PC-3 (cell line): Measurements from ENCODE around the gene RANBP3. TPM values are rescaled to one million over a fixed set of nuclear protein-coding genes. Genes with fewer than 3 reads are reported as not detected.
"Not testable (repeated sequence)": the region's sequence is repeated elsewhere in the genome, so short reads cannot be mapped to it uniquely, and the experiment has no call there.

Source experiments
- ATAC-seq: fragments of 200-7000 bp; cut with Tn5 transposase; 2 replicates; pipeline ENCODE4 v1.9.1; 2020; ENCODE audit warnings: mild to moderate bottlenecking, moderate library complexity
- BruUV-seq: library from RNA; stranded (reverse); fragments of 400-500 nt; replicated peaks from 2 replicates; lab custom pipeline; 2021; lab: Mats Ljungman, UMichigan
- CTCF ChIA-PET: fragments of 300-600 bp; sonication (Branson Sonifier 250); formaldehyde crosslinking; loops from one replicate; lab custom pipeline; 2022; ENCODE audit warnings: antibody characterized with exemption; lab: Charles Lee
- POLR2A ChIA-PET: fragments of 300-600 bp; sonication (Branson Sonifier 250); formaldehyde crosslinking; loops from one replicate; lab custom pipeline; 2022; ENCODE audit warnings: antibody characterized with exemption; ENCODE audit not compliant: unreplicated experiment; lab: Charles Lee
- DNase-seq: peaks from one replicate; pipeline ENCODE4 v3.0.0-alpha.2; 2015
- H2AFZ ChIP-seq: fragments of 300-600 bp; sonication (generic); 2 replicates; pipeline ENCODE4 v1.6.0; 2016; ENCODE audit warnings: antibody characterized with exemption, low read length
- H3F3A ChIP-seq: fragments of 300-600 bp; sonication (generic); one replicate; pipeline ENCODE4 v1.6.0; 2017; ENCODE audit warnings: antibody characterized with exemption, low read length, control low read depth, mild to moderate bottlenecking; ENCODE audit not compliant: unreplicated experiment
- H3K27ac ChIP-seq: fragments of 300-600 bp; sonication (generic); 2 replicates; pipeline ENCODE4 v1.5.1; 2016; ENCODE audit warnings: mild to moderate bottlenecking, low read length
- H3K27me3 ChIP-seq: fragments of 300-600 bp; sonication (generic); 2 replicates; pipeline ENCODE4 v1.6.1; 2016; ENCODE audit warnings: low read length, mixed read lengths
- H3K36me3 ChIP-seq: fragments of 300-600 bp; sonication (generic); 2 replicates; pipeline ENCODE4 v1.6.1; 2016; ENCODE audit warnings: low read depth, mixed run types, low read length, mixed read lengths
- H3K4me1 ChIP-seq: fragments of 300-600 bp; sonication (generic); 2 replicates; pipeline ENCODE4 v1.5.1; 2016; ENCODE audit warnings: low read length; ENCODE audit not compliant: insufficient read depth
- H3K4me2 ChIP-seq: fragments of 300-600 bp; sonication (generic); 2 replicates; pipeline ENCODE4 v1.6.0; 2016; ENCODE audit warnings: low read length
- H3K4me3 ChIP-seq: fragments of 300-600 bp; sonication (generic); 2 replicates; pipeline ENCODE4 v1.5.1; 2016; ENCODE audit warnings: mild to moderate bottlenecking, low read length, mixed read lengths
- H3K79me2 ChIP-seq: fragments of 300-600 bp; sonication (generic); 2 replicates; pipeline ENCODE4 v1.6.1; 2017; ENCODE audit warnings: low read length, mixed read lengths
- H3K9ac ChIP-seq: fragments of 300-600 bp; sonication (generic); 2 replicates; pipeline ENCODE4 v1.6.0; 2016; ENCODE audit warnings: mild to moderate bottlenecking, low read length
- H3K9me2 ChIP-seq: fragments of 300-600 bp; sonication (generic); replicated peaks from 2 replicates; pipeline ENCODE4 v1.6.1; 2016; ENCODE audit warnings: mixed run types, low read length, mixed read lengths
- H3K9me3 ChIP-seq: fragments of 300-600 bp; sonication (generic); 2 replicates; pipeline ENCODE4 v1.6.1; 2016; ENCODE audit warnings: low read length, mixed read lengths
- H4K20me1 ChIP-seq: fragments of 300-600 bp; sonication (generic); 2 replicates; pipeline ENCODE4 v1.6.1; 2016; ENCODE audit warnings: low read length, mixed read lengths
- EZH2 ChIP-seq: fragments of 300-600 bp; sonication (generic); IDR thresholded peaks from one replicate; pipeline ENCODE4 v1.6.1; 2017; ENCODE audit warnings: antibody characterized with exemption, mild to moderate bottlenecking, low read length; ENCODE audit not compliant: unreplicated experiment
- EZH2phosphoT487 ChIP-seq: fragments of 300-600 bp; sonication (generic); IDR thresholded peaks from 2 replicates; pipeline ENCODE4 v1.6.1; 2018; ENCODE audit warnings: mild to moderate bottlenecking, antibody characterized with exemption, low read length, borderline replicate concordance
- intact Hi-C: fragments of 100-400 bp; cut with micrococcal nuclease; formaldehyde crosslinking; loops from 2 replicates; pipeline ENCODE4 v1.9.0; 2023
- total RNA-seq: library from RNA; depleted of rRNA; stranded (reverse); fragments of >200 nt; gene quantifications from 2 replicates; pipeline ENCODE4 v1.2.3, GENCODE V29; 2014
- TF ChIP-seq, protein P1 (sequence below): fragments of 300-600 bp; sonication (generic); conservative IDR thresholded peaks from 2 replicates; pipeline ENCODE4 v1.5.1; 2017; ENCODE audit warnings: antibody characterized with exemption, low read depth, mild to moderate bottlenecking, low read length

RANBP3 gene
- total RNA-seq, 1 experiment from 2014 or later, result 114 TPM

GRCh38 chr19:6006896-6007295, 29.0 kb upstream of the RANBP3 start:
- Histone ChIP-seq H4K20me1 (no peaks in the 10 kb centered on the region), H3K4me1 (no peaks in the 10 kb centered on the region), H3K36me3 (no peaks in the 10 kb centered on the region), H3K9ac (no peak overlapping the region), H3K9me2 (no peaks in the 10 kb centered on the region), H3K27me3 (no peaks in the 10 kb centered on the region), H3K27ac (no peak overlapping the region), H3K4me3 (no peak overlapping the region), H3K9me3 (no peaks in the 10 kb centered on the region), H2AFZ (no peak overlapping the region), H3F3A (no peaks in the 10 kb centered on the region), H3K4me2 (no peak overlapping the region), H3K79me2 (no peaks in the 10 kb centered on the region)
- TF ChIP-seq EZH2phosphoT487 (no peak), EZH2 (no peak)
- TF ChIP-seq, protein P1, sequence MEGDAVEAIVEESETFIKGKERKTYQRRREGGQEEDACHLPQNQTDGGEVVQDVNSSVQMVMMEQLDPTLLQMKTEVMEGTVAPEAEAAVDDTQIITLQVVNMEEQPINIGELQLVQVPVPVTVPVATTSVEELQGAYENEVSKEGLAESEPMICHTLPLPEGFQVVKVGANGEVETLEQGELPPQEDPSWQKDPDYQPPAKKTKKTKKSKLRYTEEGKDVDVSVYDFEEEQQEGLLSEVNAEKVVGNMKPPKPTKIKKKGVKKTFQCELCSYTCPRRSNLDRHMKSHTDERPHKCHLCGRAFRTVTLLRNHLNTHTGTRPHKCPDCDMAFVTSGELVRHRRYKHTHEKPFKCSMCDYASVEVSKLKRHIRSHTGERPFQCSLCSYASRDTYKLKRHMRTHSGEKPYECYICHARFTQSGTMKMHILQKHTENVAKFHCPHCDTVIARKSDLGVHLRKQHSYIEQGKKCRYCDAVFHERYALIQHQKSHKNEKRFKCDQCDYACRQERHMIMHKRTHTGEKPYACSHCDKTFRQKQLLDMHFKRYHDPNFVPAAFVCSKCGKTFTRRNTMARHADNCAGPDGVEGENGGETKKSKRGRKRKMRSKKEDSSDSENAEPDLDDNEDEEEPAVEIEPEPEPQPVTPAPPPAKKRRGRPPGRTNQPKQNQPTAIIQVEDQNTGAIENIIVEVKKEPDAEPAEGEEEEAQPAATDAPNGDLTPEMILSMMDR, result no peak
- ChIA-PET POLR2A (no interaction called here), CTCF (interaction anchor here (0.6 kb wide), 1 partner anchor 19 kb away, joined by 6 read pairs; no protein-coding TSS in a partner anchor)
- BruUV-seq, result no TSS peak
- intact Hi-C loops, result no loop called here
- ATAC-seq, result no peak
- no peak for DNase-seq

DNA sequence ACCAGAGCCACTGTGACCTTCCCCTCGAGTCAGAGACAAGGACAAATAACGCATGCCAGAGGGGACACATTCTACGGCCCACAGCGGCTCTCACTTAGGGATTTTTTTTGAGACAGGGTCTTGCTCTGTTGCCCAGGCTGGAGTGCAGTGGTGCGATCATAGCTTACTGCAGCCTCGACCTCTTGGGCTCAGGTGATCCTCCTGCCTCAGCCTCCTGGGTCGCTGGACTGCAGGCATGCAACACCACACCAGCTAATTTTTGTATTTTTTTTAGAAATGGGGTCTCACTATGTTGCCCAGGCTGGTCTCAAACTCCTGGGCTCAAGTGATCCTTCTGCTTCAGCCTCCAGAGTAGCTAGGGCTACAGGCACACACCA, 28.1 kb upstream of the RANBP3 start:
- POLR2A ChIA-PET, result not testable (repeated sequence)

GRCh38 chr19:6005321-6006069, 27.6 kb upstream of the RANBP3 start:
- no peaks in the 10 kb centered on the region for H3F3A ChIP-seq
- no peak overlapping the region for H3K4me2 ChIP-seq
- H4K20me1 ChIP-seq, result no peaks in the 10 kb centered on the region
- DNase-seq (no peak), ATAC-seq (no peak)
- intact Hi-C loops, result no loop called here
- no peak overlapping the region for H3K4me3 ChIP-seq
- no peaks in the 10 kb centered on the region for H3K4me1 ChIP-seq
- no peak overlapping the region for H3K9ac ChIP-seq
- H3K27me3 ChIP-seq, result no peaks in the 10 kb centered on the region
- H2AFZ ChIP-seq, result no peak overlapping the region
- H3K9me2 ChIP-seq, result no peaks in the 10 kb centered on the region
- H3K79me2 ChIP-seq, result no peaks in the 10 kb centered on the region
- TF ChIP-seq, protein P1, result no peak
- TF ChIP-seq EZH2, result no peak
- TF ChIP-seq EZH2phosphoT487, result no peak
- ChIA-PET CTCF (interaction anchor here (0.6 kb wide), 2 partner anchors 25 to 38 kb away, joined by 3 to 4 read pairs; no protein-coding TSS in a partner anchor), POLR2A (no interaction called here)
- no peak overlapping the region for H3K27ac ChIP-seq
- H3K9me3 ChIP-seq, result no peaks in the 10 kb centered on the region
- H3K36me3 ChIP-seq, result no peaks in the 10 kb centered on the region
- BruUV-seq, result no TSS peak

More for the DNA sequence above, 28.1 kb upstream of the RANBP3 start:
- H3K4me2 ChIP-seq, H2AFZ ChIP-seq, H3K4me3 ChIP-seq, H3K9me3 ChIP-seq, intact Hi-C loops, H3K27ac ChIP-seq, H3K4me1 ChIP-seq, H3F3A ChIP-seq, ATAC-seq, H3K9ac ChIP-seq, H3K27me3 ChIP-seq, DNase-seq, BruUV-seq, H3K9me2 ChIP-seq, H3K79me2 ChIP-seq, H3K36me3 ChIP-seq, H4K20me1 ChIP-seq: not testable (repeated sequence)
- CTCF ChIA-PET, result interaction anchor here (0.6 kb wide), 3 partner anchors 18 to 38 kb away, joined by 3 to 6 read pairs (median 4); no protein-coding TSS in a partner anchor
